Endothelial cell (in vitro differentiated cells): Measurements from ENCODE around the gene MAP4K3. TPM values are rescaled to one million over a fixed set of nuclear protein-coding genes. Genes with fewer than 3 reads are reported as not detected.

ENCODE experiments used
- DNase-seq: peaks from one replicate; pipeline ENCODE4 v3.0.0; 2021; ENCODE audit warnings: low spot score
- H3K27ac Mint-ChIP-seq: one replicate; pipeline ENCODE4 v1.8.0; 2021; ENCODE audit warnings: mixed read lengths, inconsistent platforms; ENCODE audit not compliant: unreplicated experiment
- H3K27me3 Mint-ChIP-seq: one replicate; pipeline ENCODE4 v1.8.0; 2021; ENCODE audit warnings: mild to moderate bottlenecking, moderate library complexity, mixed read lengths, inconsistent platforms; ENCODE audit not compliant: unreplicated experiment
- H3K36me3 Mint-ChIP-seq: one replicate; pipeline ENCODE4 v1.8.0; 2021; ENCODE audit warnings: mild to moderate bottlenecking, low read depth, mixed read lengths, inconsistent platforms; ENCODE audit not compliant: unreplicated experiment
- H3K4me1 Mint-ChIP-seq: one replicate; pipeline ENCODE4 v1.8.0; 2021; ENCODE audit warnings: mild to moderate bottlenecking, mixed read lengths, inconsistent platforms; ENCODE audit not compliant: unreplicated experiment
- H3K4me3 Mint-ChIP-seq: one replicate; pipeline ENCODE4 v1.8.0; 2021; ENCODE audit warnings: mild to moderate bottlenecking, mixed read lengths, inconsistent platforms; ENCODE audit not compliant: unreplicated experiment
- H3K9me3 Mint-ChIP-seq: one replicate; pipeline ENCODE4 v1.8.0; 2021; ENCODE audit warnings: mixed read lengths, inconsistent platforms; ENCODE audit not compliant: unreplicated experiment
- total RNA-seq: library from RNA; stranded (reverse); fragmentation: NEBNext Ultra II Directional; extraction: Animal tissue kit (Norgen Biotek cat#: 25700); gene quantifications from one replicate; pipeline ENCODE4 v1.2.1, GENCODE V29; 2021; ENCODE audit not compliant: unreplicated experiment
- TF ChIP-seq, protein P1 (sequence below): fragments of 200-600 bp; sonication (generic); IDR thresholded peaks from one replicate; pipeline ENCODE4 v1.5.0; 2021; ENCODE audit warnings: antibody characterized with exemption; ENCODE audit not compliant: unreplicated experiment

MAP4K3 gene
- total RNA-seq, 1 donor from 2014 or later = 51.1 TPM

DNA sequence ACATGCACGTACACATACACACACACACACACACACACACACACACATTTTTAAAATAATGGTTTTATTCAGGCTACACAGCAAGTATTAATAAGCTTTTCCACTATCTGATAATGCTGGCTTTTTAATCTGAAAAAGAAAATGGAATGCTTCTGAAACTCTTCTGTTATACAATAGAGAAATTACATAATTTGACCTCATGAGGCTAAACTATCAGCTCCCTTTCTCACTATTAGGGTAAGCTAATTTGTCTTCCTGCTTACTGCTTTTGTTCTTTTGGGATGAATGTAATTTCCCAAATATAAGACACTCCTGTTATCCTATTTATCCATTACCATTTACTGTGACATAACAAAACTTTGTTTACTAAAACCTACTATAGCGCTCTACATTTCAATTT, 41.8 kb downstream of the MAP4K3 start:
- H3K4me1 Mint-ChIP-seq = peaks cover 22% of the 10 kb centered on the region
- no peaks in the 10 kb centered on the region for H3K9me3 Mint-ChIP-seq
- no peak for DNase-seq
- H3K36me3 Mint-ChIP-seq = no peaks in the 10 kb centered on the region
- no peaks in the 10 kb centered on the region for H3K27me3 Mint-ChIP-seq
- H3K4me3 Mint-ChIP-seq = no peak overlapping the region
- H3K27ac Mint-ChIP-seq = no peak overlapping the region
- TF ChIP-seq, protein P1, sequence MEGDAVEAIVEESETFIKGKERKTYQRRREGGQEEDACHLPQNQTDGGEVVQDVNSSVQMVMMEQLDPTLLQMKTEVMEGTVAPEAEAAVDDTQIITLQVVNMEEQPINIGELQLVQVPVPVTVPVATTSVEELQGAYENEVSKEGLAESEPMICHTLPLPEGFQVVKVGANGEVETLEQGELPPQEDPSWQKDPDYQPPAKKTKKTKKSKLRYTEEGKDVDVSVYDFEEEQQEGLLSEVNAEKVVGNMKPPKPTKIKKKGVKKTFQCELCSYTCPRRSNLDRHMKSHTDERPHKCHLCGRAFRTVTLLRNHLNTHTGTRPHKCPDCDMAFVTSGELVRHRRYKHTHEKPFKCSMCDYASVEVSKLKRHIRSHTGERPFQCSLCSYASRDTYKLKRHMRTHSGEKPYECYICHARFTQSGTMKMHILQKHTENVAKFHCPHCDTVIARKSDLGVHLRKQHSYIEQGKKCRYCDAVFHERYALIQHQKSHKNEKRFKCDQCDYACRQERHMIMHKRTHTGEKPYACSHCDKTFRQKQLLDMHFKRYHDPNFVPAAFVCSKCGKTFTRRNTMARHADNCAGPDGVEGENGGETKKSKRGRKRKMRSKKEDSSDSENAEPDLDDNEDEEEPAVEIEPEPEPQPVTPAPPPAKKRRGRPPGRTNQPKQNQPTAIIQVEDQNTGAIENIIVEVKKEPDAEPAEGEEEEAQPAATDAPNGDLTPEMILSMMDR = no peak

GRCh38 chr2:39394516-39394961, 42.5 kb downstream of the MAP4K3 start:
- Mint-ChIP-seq H3K27ac (no peak overlapping the region), H3K36me3 (no peaks in the 10 kb centered on the region), H3K4me3 (no peak overlapping the region), H3K9me3 (no peaks in the 10 kb centered on the region), H3K4me1 (peaks cover 16% of the 10 kb centered on the region), H3K27me3 (no peaks in the 10 kb centered on the region)
- DNase-seq = no peak
- TF ChIP-seq, protein P1 = no peak

GRCh38 chr2:39392672-39393071, 44.4 kb downstream of the MAP4K3 start:
- Mint-ChIP-seq H3K27me3 (no peaks in the 10 kb centered on the region), H3K4me3 (no peak overlapping the region), H3K4me1 (peaks cover 13% of the 10 kb centered on the region), H3K36me3 (no peaks in the 10 kb centered on the region), H3K27ac (no peak overlapping the region), H3K9me3 (no peaks in the 10 kb centered on the region)
- TF ChIP-seq, protein P1 = no peak
- no peak for DNase-seq

- TF ChIP-seq, protein P1 = no peak
- Mint-ChIP-seq H3K4me3 (no peak overlapping the region), H3K36me3 (no peaks in the 10 kb centered on the region), H3K9me3 (no peaks in the 10 kb centered on the region), H3K27me3 (no peaks in the 10 kb centered on the region), H3K27ac (no peak overlapping the region), H3K4me1 (peaks cover 12% of the 10 kb centered on the region)
- no peak for DNase-seq
These were observed 46.9 kb downstream of the MAP4K3 start for GRCh38 chr2:39390216-39390615.

GRCh38 chr2:39386064-39386463, 51.0 kb downstream of the MAP4K3 start:
- H3K9me3 Mint-ChIP-seq = no peaks in the 10 kb centered on the region
- H3K4me1 Mint-ChIP-seq = peaks cover 27% of the 10 kb centered on the region
- H3K4me3 Mint-ChIP-seq = no peak overlapping the region
- DNase-seq = no peak
- no peaks in the 10 kb centered on the region for H3K36me3 Mint-ChIP-seq
- no peak overlapping the region for H3K27ac Mint-ChIP-seq
- H3K27me3 Mint-ChIP-seq = no peaks in the 10 kb centered on the region
- TF ChIP-seq, protein P1 = no peak
